Subcutaneous abdominal adipose tissue (tissue), 5 donors: ENCODE results near the gene NUMB.
"Not testable (repeated sequence)": the region's sequence is repeated elsewhere in the genome, so short reads cannot be mapped to it uniquely, and the experiment has no call there.

Source experiments
- H3K27ac ChIP-seq: one replicate; pipeline ENCODE4 v1.7.0; 2013; ENCODE audit warnings: low read depth, mild to moderate bottlenecking, inconsistent platforms, low read length, moderate library complexity
- H3K27me3 ChIP-seq, 5 donors: one replicate each; pipeline ENCODE4 v1.7.0; 2013; ENCODE audit warnings: low read length in 5 of 5, inconsistent platforms in 1 of 5; ENCODE audit not compliant: control insufficient read depth in 5 of 5, insufficient read depth in 4 of 5
- H3K36me3 ChIP-seq, 5 donors: one replicate each; pipeline ENCODE4 v1.7.0; 2013; ENCODE audit warnings: low read length in 5 of 5; ENCODE audit not compliant: control insufficient read depth in 5 of 5, insufficient read depth in 5 of 5
- H3K4me1 ChIP-seq, 5 donors: one replicate each; pipeline ENCODE4 v1.7.0; 2013; ENCODE audit warnings: low read length in 5 of 5, mild to moderate bottlenecking in 3 of 5, moderate library complexity in 1 of 5; ENCODE audit not compliant: control insufficient read depth in 5 of 5, insufficient read depth in 5 of 5
- H3K4me3 ChIP-seq, 5 donors: one replicate each; pipeline ENCODE4 v1.7.0; 2013; ENCODE audit warnings: low read length in 5 of 5, low read depth in 1 of 5
- H3K9ac ChIP-seq, 5 donors: one replicate each; pipeline ENCODE4 v1.7.0; 2013; ENCODE audit warnings: low read length in 5 of 5, mild to moderate bottlenecking in 4 of 5, moderate library complexity in 3 of 5
- H3K9me3 ChIP-seq, 5 donors: one replicate each; pipeline ENCODE4 v1.7.0; 2013; ENCODE audit warnings: low read length in 5 of 5; ENCODE audit not compliant: control insufficient read depth in 5 of 5
- donor health status: healthy.
- donor health status: healthy.
- donor health status: healthy.
- donor health status: healthy.
- donor health status: healthy.

The NUMB gene

GRCh38 chr14:73374218-73374617 lies 84.1 kb downstream of the NUMB start:
- no peaks in the 10 kb centered on the region for H3K9me3 ChIP-seq
- H3K9ac ChIP-seq, result no peak overlapping the region
- peaks cover 0 to 4% (median 0%) of the 10 kb centered on the region in 5 donors for H3K4me1 ChIP-seq
- H3K27ac ChIP-seq, result no peak overlapping the region
- H3K27me3 ChIP-seq, result no peaks in the 10 kb centered on the region
- H3K4me3 ChIP-seq, result no peak overlapping the region
- peaks cover 0 to under 1% (median 0%) of the 10 kb centered on the region in 5 donors for H3K36me3 ChIP-seq

GRCh38 chr14:73372529-73372928 lies 85.8 kb downstream of the NUMB start:
- H3K9ac ChIP-seq, result no peak overlapping the region
- H3K27me3 ChIP-seq, result no peaks in the 10 kb centered on the region
- H3K27ac ChIP-seq, result no peak overlapping the region
- no peaks in the 10 kb centered on the region for H3K36me3 ChIP-seq
- H3K9me3 ChIP-seq, result no peaks in the 10 kb centered on the region
- peaks cover 0 to 17% (median 0%) of the 10 kb centered on the region in 5 donors for H3K4me1 ChIP-seq
- no peak overlapping the region for H3K4me3 ChIP-seq

DNA sequence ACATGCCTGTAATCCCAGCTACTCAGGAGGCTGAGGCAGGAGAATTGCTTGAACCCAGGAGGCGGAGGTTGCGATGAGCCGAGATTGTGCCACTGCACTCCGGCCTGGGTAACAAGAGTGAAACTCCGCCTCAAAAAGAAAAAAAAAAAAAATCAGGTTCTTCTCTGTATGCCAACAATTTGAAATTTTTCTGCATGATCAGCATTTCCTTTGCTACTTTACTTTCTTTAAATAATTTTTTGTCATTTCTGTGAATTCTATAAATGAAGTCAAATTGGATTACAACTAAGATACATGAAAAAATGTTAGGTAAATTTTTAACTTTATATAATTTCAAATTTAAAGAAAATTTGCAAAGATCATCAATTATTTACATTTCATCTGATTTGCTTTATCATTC lies 87.8 kb downstream of the NUMB start:
- H3K36me3 ChIP-seq, result no peaks in the 10 kb centered on the region
- H3K9me3 ChIP-seq, result no peaks in the 10 kb centered on the region
- no peak overlapping the region for H3K27ac ChIP-seq
- H3K9ac ChIP-seq, result no peak overlapping the region
- no peaks in the 10 kb centered on the region for H3K27me3 ChIP-seq
- no peak overlapping the region for H3K4me3 ChIP-seq
- H3K4me1 ChIP-seq, result peaks cover 0 to 19% (median 8%) of the 10 kb centered on the region in 5 donors

DNA sequence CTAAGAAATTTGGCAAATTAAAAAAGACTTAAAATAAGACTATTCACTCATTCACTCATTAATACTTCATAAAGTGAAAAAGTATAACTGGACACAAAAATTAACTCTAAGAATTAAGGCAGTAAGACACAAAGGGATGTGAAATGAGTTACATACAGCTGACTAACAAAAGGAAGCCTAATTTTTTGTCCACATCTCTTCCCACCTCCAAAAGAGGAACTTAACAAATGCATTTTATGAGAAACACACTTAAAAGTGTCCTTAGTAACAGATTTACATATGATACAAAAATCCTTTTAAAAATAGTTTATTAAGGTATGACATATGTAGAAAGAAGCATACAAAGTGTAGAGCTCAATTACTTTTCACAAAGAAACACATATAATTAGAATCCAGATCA lies 88.9 kb downstream of the NUMB start:
- Histone ChIP-seq H3K4me3 (no peak overlapping the region), H3K9me3 (no peaks in the 10 kb centered on the region), H3K27ac (no peak overlapping the region), H3K27me3 (no peaks in the 10 kb centered on the region), H3K9ac (no peak overlapping the region), H3K4me1 (peaks cover 0 to 20% (median 8%) of the 10 kb centered on the region in 5 donors), H3K36me3 (no peaks in the 10 kb centered on the region)

DNA sequence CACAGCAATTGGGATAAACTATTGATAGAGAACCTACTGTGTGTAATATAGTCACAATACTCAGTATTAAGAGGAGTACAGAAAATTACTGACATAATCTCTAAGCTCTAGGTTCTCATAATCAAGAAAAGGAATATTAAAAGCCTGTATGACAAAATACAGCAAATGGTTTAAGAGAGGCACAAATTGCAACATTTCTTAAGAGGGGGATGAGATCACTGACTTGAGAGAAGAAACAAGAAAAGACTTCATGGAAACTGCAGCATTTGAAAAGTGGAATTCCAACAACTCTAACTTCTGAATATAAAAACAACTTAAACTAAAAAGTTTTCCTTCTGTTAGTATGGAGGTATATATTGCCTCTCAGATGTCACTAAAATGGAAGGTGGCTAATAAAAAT lies 89.7 kb downstream of the NUMB start:
- no peaks in the 10 kb centered on the region for H3K36me3 ChIP-seq
- H3K27ac ChIP-seq, result no peak overlapping the region
- no peaks in the 10 kb centered on the region for H3K9me3 ChIP-seq
- no peak overlapping the region for H3K9ac ChIP-seq
- H3K4me1 ChIP-seq, result peaks cover 0 to 20% (median 8%) of the 10 kb centered on the region in 5 donors
- H3K27me3 ChIP-seq, result no peaks in the 10 kb centered on the region
- H3K4me3 ChIP-seq, result no peak overlapping the region

- no peak overlapping the region for H3K4me3 ChIP-seq
- H3K27me3 ChIP-seq, result no peaks in the 10 kb centered on the region
- no peak overlapping the region for H3K9ac ChIP-seq
- no peaks in the 10 kb centered on the region for H3K9me3 ChIP-seq
- H3K27ac ChIP-seq, result no peak overlapping the region
- peaks cover 0 to 20% (median 8%) of the 10 kb centered on the region in 5 donors for H3K4me1 ChIP-seq
- no peaks in the 10 kb centered on the region for H3K36me3 ChIP-seq
Observed at GRCh38 chr14:73365727-73366126, 92.6 kb downstream of the NUMB start.

- Histone ChIP-seq H3K9ac (no peak overlapping the region), H3K27ac (no peak overlapping the region), H3K9me3 (no peaks in the 10 kb centered on the region), H3K4me1 (peaks cover 0 to 20% (median 8%) of the 10 kb centered on the region in 5 donors), H3K4me3 (no peak overlapping the region), H3K36me3 (no peaks in the 10 kb centered on the region), H3K27me3 (no peaks in the 10 kb centered on the region)
Observed at GRCh38 chr14:73364559-73364958, 93.8 kb downstream of the NUMB start.

GRCh38 chr14:73359445-73359844 lies 98.9 kb downstream of the NUMB start:
- H3K4me3 ChIP-seq, result no peak overlapping the region
- H3K27ac ChIP-seq, result no peak overlapping the region
- no peaks in the 10 kb centered on the region for H3K4me1 ChIP-seq
- H3K9me3 ChIP-seq, result no peaks in the 10 kb centered on the region
- H3K27me3 ChIP-seq, result no peaks in the 10 kb centered on the region
- no peak overlapping the region for H3K9ac ChIP-seq
- peaks cover 0 to 5% (median 4%) of the 10 kb centered on the region in 5 donors for H3K36me3 ChIP-seq

DNA sequence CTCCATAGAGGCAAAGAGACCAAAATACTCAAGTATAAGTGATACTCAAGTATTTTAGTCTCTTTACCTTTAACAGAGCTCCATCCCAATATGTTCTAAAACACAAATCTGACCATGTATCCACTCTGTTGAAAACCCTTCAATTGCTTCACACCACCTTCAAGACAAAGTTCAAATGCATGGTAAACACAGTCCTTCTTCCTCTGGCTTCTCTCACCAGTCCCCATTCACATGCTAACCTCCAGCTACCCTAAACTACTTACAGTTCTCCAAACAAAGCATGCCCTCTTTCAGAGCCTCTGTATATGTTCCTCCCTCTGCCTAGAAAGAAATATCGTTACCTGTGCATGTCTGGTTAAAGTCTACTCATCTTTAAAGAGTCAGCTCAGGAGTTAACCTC lies 100.2 kb downstream of the NUMB start:
- Histone ChIP-seq H3K27ac (no peak overlapping the region), H3K4me3 (no peak overlapping the region), H3K27me3 (no peaks in the 10 kb centered on the region), H3K9ac (no peak overlapping the region), H3K4me1 (no peaks in the 10 kb centered on the region), H3K9me3 (no peaks in the 10 kb centered on the region), H3K36me3 (peaks cover 2 to 9% (median 4%) of the 10 kb centered on the region in 5 donors)

GRCh38 chr14:73349091-73349490 lies 109.3 kb downstream of the NUMB start:
- H3K9me3 ChIP-seq, H3K36me3 ChIP-seq, H3K4me3 ChIP-seq, H3K9ac ChIP-seq, H3K4me1 ChIP-seq, H3K27me3 ChIP-seq, H3K27ac ChIP-seq: not testable (repeated sequence)

DNA sequence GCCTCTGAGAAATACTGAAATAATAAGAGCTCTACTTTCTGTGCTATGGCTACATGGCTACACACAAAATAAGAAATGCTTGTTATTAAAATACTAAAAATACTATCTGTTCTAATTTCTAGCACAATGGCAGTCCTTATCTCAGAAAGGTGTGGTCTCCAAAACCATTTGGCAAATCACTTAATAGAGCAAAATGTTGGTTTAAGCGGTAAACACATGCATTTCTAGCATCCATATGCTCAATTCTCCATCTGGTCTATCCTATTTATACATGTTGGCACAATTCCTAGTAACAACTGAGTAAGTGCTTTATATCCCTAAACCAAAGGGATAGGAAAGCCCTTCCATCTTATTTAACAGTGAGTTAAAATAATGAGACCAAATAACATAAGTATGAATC lies 114.0 kb downstream of the NUMB start:
- no peaks in the 10 kb centered on the region for H3K9me3 ChIP-seq
- no peak overlapping the region for H3K27ac ChIP-seq
- no peaks in the 10 kb centered on the region for H3K27me3 ChIP-seq
- no peak overlapping the region for H3K4me3 ChIP-seq
- H3K4me1 ChIP-seq, result peaks cover 0 to 7% (median 0%) of the 10 kb centered on the region in 5 donors
- peaks cover 0 to 2% (median 0%) of the 10 kb centered on the region in 5 donors for H3K36me3 ChIP-seq
- H3K9ac ChIP-seq, result no peak overlapping the region
